ENCODE results near the gene SLC29A2.
A peak's percentile ranks its signal among the peaks of the same experiment; 100 is the strongest.

SLC29A2 gene

DNA sequence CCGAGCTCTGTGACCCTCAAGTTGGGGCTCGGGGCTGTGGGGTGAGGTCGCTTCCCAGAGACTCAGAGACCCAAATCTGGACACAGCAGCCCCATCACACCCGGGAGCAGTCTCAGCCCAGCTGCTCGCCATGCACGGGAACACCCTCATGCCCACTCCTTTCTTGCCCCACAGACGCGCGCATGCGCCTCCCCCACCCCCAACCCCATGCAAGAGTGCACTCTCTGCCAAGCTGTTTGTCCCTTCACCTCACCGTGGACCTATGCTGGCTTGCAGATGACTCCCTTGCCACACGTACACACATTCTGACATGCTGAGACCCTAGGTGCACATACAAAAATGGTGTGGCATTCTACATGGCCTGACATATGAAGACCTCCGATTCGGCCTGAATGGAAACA, 54.2 kb downstream of the SLC29A2 start:
- no peak for DNase-seq (ENCODE audit: low read depth)
- TF ChIP-seq, protein P1, sequence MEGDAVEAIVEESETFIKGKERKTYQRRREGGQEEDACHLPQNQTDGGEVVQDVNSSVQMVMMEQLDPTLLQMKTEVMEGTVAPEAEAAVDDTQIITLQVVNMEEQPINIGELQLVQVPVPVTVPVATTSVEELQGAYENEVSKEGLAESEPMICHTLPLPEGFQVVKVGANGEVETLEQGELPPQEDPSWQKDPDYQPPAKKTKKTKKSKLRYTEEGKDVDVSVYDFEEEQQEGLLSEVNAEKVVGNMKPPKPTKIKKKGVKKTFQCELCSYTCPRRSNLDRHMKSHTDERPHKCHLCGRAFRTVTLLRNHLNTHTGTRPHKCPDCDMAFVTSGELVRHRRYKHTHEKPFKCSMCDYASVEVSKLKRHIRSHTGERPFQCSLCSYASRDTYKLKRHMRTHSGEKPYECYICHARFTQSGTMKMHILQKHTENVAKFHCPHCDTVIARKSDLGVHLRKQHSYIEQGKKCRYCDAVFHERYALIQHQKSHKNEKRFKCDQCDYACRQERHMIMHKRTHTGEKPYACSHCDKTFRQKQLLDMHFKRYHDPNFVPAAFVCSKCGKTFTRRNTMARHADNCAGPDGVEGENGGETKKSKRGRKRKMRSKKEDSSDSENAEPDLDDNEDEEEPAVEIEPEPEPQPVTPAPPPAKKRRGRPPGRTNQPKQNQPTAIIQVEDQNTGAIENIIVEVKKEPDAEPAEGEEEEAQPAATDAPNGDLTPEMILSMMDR (IDR thresholded peaks at IDR 0.05; ENCODE audit: control insufficient read depth, insufficient read depth, low read depth, low read length, missing control alignments) = no peak
- H3K4me3 ChIP-seq (ENCODE audit: control insufficient read depth, low read depth, low read length) = peak overlapping the region; percentile 30

DNA sequence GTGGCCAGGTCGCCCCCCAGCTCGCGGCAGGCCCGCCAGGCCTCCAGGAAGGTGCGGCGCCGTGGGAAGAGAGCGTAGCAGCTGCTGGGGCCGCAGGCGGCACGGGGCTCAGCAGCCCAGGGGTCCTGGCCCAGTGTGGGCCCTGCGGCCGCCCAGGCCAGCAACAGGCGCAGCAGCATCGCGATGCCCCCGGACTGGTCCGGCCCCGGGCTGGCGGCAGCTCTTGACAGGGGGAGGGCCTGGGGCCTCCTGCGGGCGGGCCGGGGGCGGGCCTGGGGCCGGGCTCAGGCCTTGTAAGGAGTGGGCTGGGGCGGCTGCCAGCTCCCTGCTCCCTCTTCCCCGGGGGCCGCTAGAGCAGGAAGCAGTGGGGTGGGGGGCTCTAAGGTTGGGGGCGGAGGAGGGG, 54.7 kb downstream of the SLC29A2 start, which contains the start of gene CD248:
Gene CD248 (minus strand): TSS at position 196 of the 403 bp plus-strand sequence. CDS start 17 bp downstream, at position 179.
- H3K4me3 ChIP-seq (ENCODE audit: control insufficient read depth, low read depth, low read length) = peak within 1 kb of the TSS; percentile 74

DNA sequence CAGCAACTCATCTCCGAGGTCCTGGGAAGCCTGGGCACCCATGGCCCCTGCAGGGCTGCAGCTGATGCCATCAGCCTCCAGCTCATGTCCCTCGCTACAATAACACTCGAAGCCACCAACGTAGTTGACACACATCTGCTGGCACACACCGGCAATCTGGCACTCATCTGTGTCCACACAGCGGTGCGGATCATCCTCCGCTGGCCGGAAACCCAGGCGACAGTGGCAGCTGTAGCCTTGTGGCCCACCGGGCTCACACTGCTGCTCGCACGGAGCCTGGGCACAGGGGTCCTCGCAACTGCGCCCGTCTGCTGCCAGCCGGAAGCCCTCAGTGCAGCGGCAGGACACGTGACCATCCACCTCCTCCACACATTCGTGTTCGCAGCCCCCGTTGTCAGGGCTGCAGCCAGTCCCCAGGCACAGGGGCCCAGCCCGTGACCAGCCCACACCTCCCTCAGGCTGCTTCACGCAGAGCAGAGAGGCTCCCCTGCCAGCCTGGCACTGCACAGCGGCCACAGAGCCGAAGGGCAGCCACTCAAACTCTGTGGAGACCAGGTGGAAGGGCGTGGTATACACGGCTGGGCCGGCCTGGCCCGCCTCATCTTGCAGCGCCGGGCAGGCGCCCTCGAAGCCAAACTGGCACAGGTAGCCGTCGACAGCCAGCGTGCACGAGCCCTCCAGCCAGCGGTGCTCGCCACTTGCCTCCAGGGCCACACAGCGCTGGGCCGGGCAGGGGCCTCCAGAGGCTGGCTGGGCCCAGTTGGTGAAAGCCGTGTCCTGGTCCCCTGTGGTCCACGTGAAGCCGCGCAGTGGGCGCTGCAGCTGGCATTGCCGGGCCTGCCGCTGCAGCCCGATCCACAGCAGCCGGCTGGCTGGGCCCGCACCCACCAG, 55.4 kb downstream of the SLC29A2 start:
- H3K4me3 ChIP-seq (ENCODE audit: control insufficient read depth, low read depth, low read length) = peak overlapping the region; percentile 74
- no peak for DNase-seq (ENCODE audit: low read depth)
- TF ChIP-seq, protein P1 (IDR thresholded peaks at IDR 0.05; ENCODE audit: control insufficient read depth, insufficient read depth, low read depth, low read length, missing control alignments) = no peak

More for the DNA sequence above, 54.7 kb downstream of the SLC29A2 start, which contains the start of gene CD248:
- TF ChIP-seq, protein P1 (IDR thresholded peaks at IDR 0.05; ENCODE audit: control insufficient read depth, insufficient read depth, low read depth, low read length, missing control alignments) = no peak
- no peak for DNase-seq (ENCODE audit: low read depth)

DNA sequence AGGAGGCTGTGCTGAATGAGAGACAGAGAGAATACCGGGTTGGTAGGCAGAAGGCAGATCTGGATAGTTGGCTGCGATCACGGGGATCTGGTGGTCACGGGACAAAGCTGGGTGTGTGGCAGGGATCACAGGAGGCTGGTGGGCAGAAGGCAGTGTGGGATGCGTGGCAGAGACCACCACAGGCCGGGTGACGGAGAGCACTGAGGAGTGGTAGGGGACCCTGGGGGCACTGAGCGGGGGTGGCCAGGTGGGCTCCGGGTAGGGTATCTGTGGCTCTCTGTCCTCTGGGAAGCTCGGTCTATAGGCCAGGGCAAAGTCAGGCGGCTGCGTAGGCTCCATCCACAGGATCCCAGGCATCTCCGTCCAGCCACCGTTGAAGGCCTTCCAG, 56.1 kb downstream of the SLC29A2 start:
- TF ChIP-seq, protein P1 (IDR thresholded peaks at IDR 0.05; ENCODE audit: control insufficient read depth, insufficient read depth, low read depth, low read length, missing control alignments) = no peak
- peak overlapping the region; percentile 74 for H3K4me3 ChIP-seq (ENCODE audit: control insufficient read depth, low read depth, low read length)
- DNase-seq (ENCODE audit: low read depth) = no peak

DNA sequence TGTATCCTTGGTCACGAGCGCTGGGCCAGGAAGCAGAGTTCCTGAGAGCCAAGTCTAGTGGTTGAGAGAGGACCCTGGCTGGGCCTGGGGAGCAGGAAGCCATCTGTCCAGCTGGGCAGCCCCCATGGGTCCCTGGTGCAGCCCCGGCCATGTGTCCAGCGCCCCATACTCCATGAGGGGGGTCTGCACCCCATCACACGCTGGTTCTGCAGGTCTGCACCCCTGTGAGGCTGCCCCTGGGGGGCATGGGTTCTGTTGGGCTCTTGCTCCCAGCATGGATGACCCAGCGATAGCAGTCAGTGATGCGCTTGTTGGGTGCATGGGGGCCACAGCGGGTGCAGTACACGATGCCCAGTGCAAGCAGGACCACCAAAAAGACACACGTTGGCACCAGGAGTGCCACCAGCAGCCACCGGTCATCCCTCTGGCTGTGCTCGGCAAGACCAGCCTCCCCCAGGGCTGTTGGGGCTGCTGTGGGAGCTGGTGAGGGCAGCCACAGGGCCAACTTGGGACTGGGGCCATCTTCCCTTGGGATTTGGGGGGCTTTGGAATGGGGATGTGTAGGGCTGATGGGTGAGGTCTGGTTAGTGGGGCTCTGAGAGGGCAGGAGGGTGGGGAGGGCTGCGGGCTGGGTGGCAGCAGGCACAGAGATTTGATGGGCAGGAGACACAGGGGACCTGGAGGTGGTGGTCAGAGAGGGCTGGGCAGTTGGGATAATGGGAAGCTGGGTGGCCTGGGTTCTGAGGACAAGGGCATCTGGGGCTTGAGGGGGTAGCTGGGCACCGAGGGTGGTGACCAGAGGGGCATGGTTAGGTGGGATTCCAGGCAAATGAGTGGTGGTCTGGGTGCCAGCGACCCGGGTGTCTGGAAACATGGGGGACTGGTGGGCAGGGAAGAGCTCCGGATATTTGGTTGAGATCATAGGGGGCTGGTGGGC, 56.7 kb downstream of the SLC29A2 start:
- no peak for DNase-seq (ENCODE audit: low read depth)
- peak overlapping the region; percentile 74 for H3K4me3 ChIP-seq (ENCODE audit: control insufficient read depth, low read depth, low read length)
- TF ChIP-seq, protein P1 (IDR thresholded peaks at IDR 0.05; ENCODE audit: control insufficient read depth, insufficient read depth, low read depth, low read length, missing control alignments) = no peak

DNA sequence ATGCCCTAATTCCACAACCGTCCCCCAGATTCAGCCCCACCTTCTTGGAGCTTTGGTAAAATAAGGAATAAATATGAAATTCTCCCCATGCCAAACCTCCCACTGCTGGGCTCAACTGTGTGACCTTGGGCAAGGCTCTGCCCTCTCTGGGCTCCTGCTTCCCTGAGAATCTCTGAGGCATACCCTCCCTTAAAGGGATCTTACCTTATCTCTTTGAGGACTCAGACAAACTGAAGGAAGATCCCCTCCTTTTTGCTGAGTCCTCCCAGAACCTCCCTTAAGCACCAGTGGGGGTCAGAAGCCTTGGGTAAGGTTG, 57.4 kb downstream of the SLC29A2 start:
- TF ChIP-seq, protein P1 (IDR thresholded peaks at IDR 0.05; ENCODE audit: control insufficient read depth, insufficient read depth, low read depth, low read length, missing control alignments) = no peak
- no peak for DNase-seq (ENCODE audit: low read depth)
- peak overlapping the region; percentile 74 for H3K4me3 ChIP-seq (ENCODE audit: control insufficient read depth, low read depth, low read length)

Data from AG09309 (cell line).